NB4 (cell line): ENCODE measurements around the gene INAVA.

Experiments
- MYC ChIP-seq: IDR thresholded peaks from 2 replicates; pipeline ENCODE4 v1.6.1; 2011; ENCODE audit warnings: low read depth, low read length
- POLR2A ChIP-seq: IDR thresholded peaks from 2 replicates; pipeline ENCODE4 v1.6.1; 2011; ENCODE audit warnings: mild to moderate bottlenecking; ENCODE audit not compliant: insufficient read length; ENCODE audit errors: extremely low read depth
- TF ChIP-seq, protein P1 (sequence below): IDR thresholded peaks from one replicate; pipeline ENCODE4 v1.5.1; 2012; ENCODE audit warnings: low read depth, low read length

DNA sequence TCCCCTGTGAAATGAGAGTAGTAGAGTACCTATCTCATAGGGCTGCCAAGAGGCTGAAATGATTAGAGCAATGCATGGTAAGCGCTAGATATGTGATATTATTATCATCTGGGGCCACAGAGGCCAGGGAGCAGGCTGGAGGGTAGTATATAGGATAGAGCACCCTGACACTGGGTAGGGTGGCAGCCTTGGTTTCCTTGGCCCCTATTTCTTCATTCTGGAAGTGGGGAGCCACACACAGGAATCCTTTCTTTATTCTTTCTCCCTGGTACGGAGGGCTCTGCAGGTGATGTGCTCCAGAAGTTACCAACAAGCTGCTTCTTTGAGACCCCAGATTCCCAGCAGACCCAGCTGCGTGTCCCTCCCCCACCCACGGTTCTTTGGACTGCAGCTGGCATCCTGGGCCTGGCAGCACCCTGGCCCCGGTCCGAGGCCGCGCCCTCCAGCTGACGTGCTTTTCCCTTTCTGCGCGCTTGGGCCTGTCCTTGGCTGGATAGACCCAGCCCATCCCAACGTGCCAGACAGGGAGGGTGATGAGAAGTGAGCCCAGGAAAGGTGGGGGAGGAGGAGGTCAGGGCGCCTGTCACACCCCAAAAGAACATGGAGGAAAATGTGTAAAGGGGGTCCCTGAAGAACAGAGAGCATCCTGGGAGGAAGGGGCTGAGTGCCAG, 18.2 kb downstream of the INAVA start:
- TF ChIP-seq MYC, result no peak
- TF ChIP-seq, protein P1, sequence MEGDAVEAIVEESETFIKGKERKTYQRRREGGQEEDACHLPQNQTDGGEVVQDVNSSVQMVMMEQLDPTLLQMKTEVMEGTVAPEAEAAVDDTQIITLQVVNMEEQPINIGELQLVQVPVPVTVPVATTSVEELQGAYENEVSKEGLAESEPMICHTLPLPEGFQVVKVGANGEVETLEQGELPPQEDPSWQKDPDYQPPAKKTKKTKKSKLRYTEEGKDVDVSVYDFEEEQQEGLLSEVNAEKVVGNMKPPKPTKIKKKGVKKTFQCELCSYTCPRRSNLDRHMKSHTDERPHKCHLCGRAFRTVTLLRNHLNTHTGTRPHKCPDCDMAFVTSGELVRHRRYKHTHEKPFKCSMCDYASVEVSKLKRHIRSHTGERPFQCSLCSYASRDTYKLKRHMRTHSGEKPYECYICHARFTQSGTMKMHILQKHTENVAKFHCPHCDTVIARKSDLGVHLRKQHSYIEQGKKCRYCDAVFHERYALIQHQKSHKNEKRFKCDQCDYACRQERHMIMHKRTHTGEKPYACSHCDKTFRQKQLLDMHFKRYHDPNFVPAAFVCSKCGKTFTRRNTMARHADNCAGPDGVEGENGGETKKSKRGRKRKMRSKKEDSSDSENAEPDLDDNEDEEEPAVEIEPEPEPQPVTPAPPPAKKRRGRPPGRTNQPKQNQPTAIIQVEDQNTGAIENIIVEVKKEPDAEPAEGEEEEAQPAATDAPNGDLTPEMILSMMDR, result no peak
- no peak for TF ChIP-seq POLR2A
